H1 (cell line): ENCODE measurements around the gene UAP1. TPM values are rescaled to one million over a fixed set of nuclear protein-coding genes. Genes with fewer than 3 reads are reported as not detected.

Experiments used
- CTCF ChIA-PET: fragments of 300-600 bp; sonication (Branson Sonifier 250); formaldehyde crosslinking; loops from one replicate; lab custom pipeline; 2021; ENCODE audit not compliant: partially characterized antibody; lab: Charles Lee
- POLR2A ChIA-PET: fragments of 300-600 bp; sonication (Branson Sonifier 250); formaldehyde crosslinking; loops from one replicate; lab custom pipeline; 2021; ENCODE audit warnings: inconsistent platforms; ENCODE audit not compliant: partially characterized antibody; lab: Charles Lee
- DNase-seq, 2 experiments: peaks; one replicate each; pipeline versions ENCODE4 v3.0.0 to v3.0.0-alpha.2; 2010 to 2022; ENCODE audit warnings: low spot score in 2 of 2, low read depth in 1 of 2, mixed read lengths in 1 of 2
- FAIRE-seq: peaks from 2 replicates; lab custom pipeline; 2011; peaks lifted over from hg19 to GRCh38; lab: Jason Lieb, UNC
- H2AFZ ChIP-seq: 2 replicates; pipeline ENCODE4 v1.8.1; 2012; ENCODE audit warnings: low read length, inconsistent platforms
- H2AK5ac ChIP-seq: 2 replicates; pipeline ENCODE4 v1.6.1; 2013; ENCODE audit warnings: low read depth, low read length
- H2BK120ac ChIP-seq: replicated peaks from 2 replicates; pipeline ENCODE3; 2013; ENCODE audit warnings: low read depth, low read length, inconsistent platforms
- H2BK12ac ChIP-seq: 2 replicates; pipeline ENCODE4 v1.6.1; 2013; ENCODE audit warnings: low read depth, low read length
- H2BK15ac ChIP-seq: 2 replicates; pipeline ENCODE4 v1.6.1; 2013; ENCODE audit warnings: low read length
- H2BK20ac ChIP-seq: 2 replicates; pipeline ENCODE4 v1.6.1; 2013; ENCODE audit warnings: low read length
- H2BK5ac ChIP-seq: 2 replicates; pipeline ENCODE4 v1.6.1; 2013; ENCODE audit warnings: low read depth, low read length
- H3K14ac ChIP-seq: 2 replicates; pipeline ENCODE4 v1.6.1; 2013; ENCODE audit warnings: inconsistent platforms; ENCODE audit not compliant: insufficient read length
- H3K18ac ChIP-seq: 2 replicates; pipeline ENCODE4 v1.6.1; 2013; ENCODE audit warnings: low read length; ENCODE audit errors: extremely low read depth
- H3K23ac ChIP-seq: 2 replicates; pipeline ENCODE4 v1.6.1; 2013; ENCODE audit warnings: inconsistent platforms; ENCODE audit not compliant: insufficient read length
- H3K23me2 ChIP-seq: 2 replicates; pipeline ENCODE4 v1.6.1; 2013; ENCODE audit warnings: low read depth, low read length
- H3K27ac ChIP-seq: 2 replicates; pipeline ENCODE4 v1.6.1; 2011; ENCODE audit warnings: low read depth, low read length, inconsistent platforms
- H3K27me3 ChIP-seq, 4 experiments: replicated peaks in 1 of 4; 1 replicate in 1 of 4; 2 replicates in 3 of 4; pipeline versions ENCODE4 v1.6.1 to v1.8.1; 2011 to 2013; ENCODE audit warnings: low read length in 3 of 4, mild to moderate bottlenecking in 3 of 4, inconsistent platforms in 2 of 4, mixed read lengths in 2 of 4, moderate library complexity in 1 of 4; ENCODE audit not compliant: control insufficient read depth in 3 of 4, insufficient read depth in 3 of 4; ENCODE audit errors: extremely low read depth in 1 of 4
- H3K36me3 ChIP-seq, 4 experiments: 2 replicates each; pipeline versions ENCODE4 v1.6.1 to v1.8.1; 2011 to 2013; ENCODE audit warnings: mild to moderate bottlenecking in 4 of 4, low read length in 3 of 4, moderate library complexity in 2 of 4, control low read depth in 1 of 4, inconsistent platforms in 1 of 4; ENCODE audit not compliant: insufficient read depth in 4 of 4, control insufficient read depth in 2 of 4
- H3K4ac ChIP-seq: replicated peaks from 2 replicates; pipeline ENCODE3; 2013; ENCODE audit warnings: low read length, low read depth, mixed read lengths, inconsistent platforms; ENCODE audit not compliant: insufficient read length
- H3K4me1 ChIP-seq, 4 experiments: replicated peaks in 1 of 4; 1 replicate in 1 of 4; 2 replicates in 3 of 4; pipeline versions ENCODE4 v1.6.1 to v1.8.1; 2011 to 2013; ENCODE audit warnings: low read length in 3 of 4, inconsistent platforms in 2 of 4, mixed read lengths in 1 of 4; ENCODE audit not compliant: insufficient read depth in 4 of 4, control insufficient read depth in 3 of 4
- H3K4me2 ChIP-seq, 2 experiments: 2 replicates each; pipeline versions ENCODE4 v1.6.1 to v1.8.1; 2011 to 2013; ENCODE audit warnings: low read depth in 2 of 2, low read length in 2 of 2, control low read depth in 1 of 2, inconsistent platforms in 1 of 2, mild to moderate bottlenecking in 1 of 2; ENCODE audit not compliant: insufficient read depth in 1 of 2
- H3K4me3 ChIP-seq, 4 experiments: fragments of 200-600, 300-600 bp in 1 of 4; sonication (generic), shearing (Covaris generic), sonication (Bioruptor Twin) in 1 of 4; 2 replicates each; pipeline versions ENCODE4 v1.5.1 to v1.8.1; 2011 to 2016; ENCODE audit warnings: low read length in 4 of 4, low read depth in 3 of 4, control low read depth in 2 of 4, inconsistent platforms in 2 of 4, mild to moderate bottlenecking in 2 of 4, mixed read lengths in 1 of 4, moderate library complexity in 1 of 4; ENCODE audit not compliant: insufficient read depth in 2 of 4; ENCODE audit errors: extremely low read depth in 1 of 4
- H3K56ac ChIP-seq: replicated peaks from 2 replicates; pipeline ENCODE3; 2013; ENCODE audit warnings: low read depth, mild to moderate bottlenecking, mixed read lengths, low read length, inconsistent platforms; ENCODE audit not compliant: insufficient read length
- H3K79me1 ChIP-seq: 2 replicates; pipeline ENCODE4 v1.6.1; 2013; ENCODE audit warnings: low read depth, low read length, control low read depth
- H3K79me2 ChIP-seq, 2 experiments: 2 replicates each; pipeline versions ENCODE4 v1.6.1 to v1.8.1; 2012 to 2013; ENCODE audit warnings: low read length in 2 of 2, mild to moderate bottlenecking in 2 of 2, inconsistent platforms in 1 of 2; ENCODE audit not compliant: insufficient read depth in 2 of 2, control insufficient read depth in 1 of 2
- H3K9ac ChIP-seq, 4 experiments: replicated peaks in 1 of 4; 1 replicate in 1 of 4; 2 replicates in 3 of 4; pipeline versions ENCODE4 v1.6.1 to v1.8.1; 2011 to 2013; ENCODE audit warnings: low read depth in 3 of 4, low read length in 3 of 4, control low read depth in 2 of 4, mild to moderate bottlenecking in 2 of 4, moderate library complexity in 2 of 4, inconsistent platforms in 1 of 4; ENCODE audit errors: extremely low read depth in 1 of 4
- H3K9me3 ChIP-seq, 2 experiments: 2 replicates each; pipeline versions ENCODE4 v1.6.1 to v1.8.1; 2012 to 2013; ENCODE audit warnings: mild to moderate bottlenecking in 2 of 2, moderate library complexity in 2 of 2, control low read depth in 1 of 2, inconsistent platforms in 1 of 2, low read depth in 1 of 2, low read length in 1 of 2, mixed read lengths in 1 of 2; ENCODE audit not compliant: insufficient read depth in 2 of 2
- H4K20me1 ChIP-seq, 2 experiments: replicated peaks in 1 of 2; 2 replicates each; pipeline versions ENCODE3 to v1.8.1; 2011 to 2013; ENCODE audit warnings: inconsistent platforms in 2 of 2, low read length in 2 of 2, mild to moderate bottlenecking in 1 of 2; ENCODE audit not compliant: insufficient read depth in 2 of 2, control insufficient read depth in 1 of 2
- H4K5ac ChIP-seq: 2 replicates; pipeline ENCODE4 v1.6.1; 2013; ENCODE audit warnings: low read length, low read depth, mixed read lengths, inconsistent platforms; ENCODE audit not compliant: insufficient read length
- H4K8ac ChIP-seq: 2 replicates; pipeline ENCODE4 v1.8.0; 2013; ENCODE audit warnings: mild to moderate bottlenecking, moderate library complexity, low read length, inconsistent platforms; ENCODE audit not compliant: insufficient read depth; ENCODE audit errors: extremely low read depth
- H4K91ac ChIP-seq: replicated peaks from 2 replicates; pipeline ENCODE3; 2013; ENCODE audit warnings: low read length, mixed read lengths, inconsistent platforms; ENCODE audit not compliant: insufficient read length
- BACH1 ChIP-seq: IDR thresholded peaks from 2 replicates; pipeline ENCODE4 v1.6.1; 2012; ENCODE audit warnings: low read length, improper control_type of control experiment
- CBX5 ChIP-seq: fragments of 300-800, 300-1000 bp; sonication (generic); IDR thresholded peaks from 2 replicates; pipeline ENCODE4 v1.7.1; 2016; ENCODE audit warnings: antibody characterized with exemption, low read length, low read depth
- EP300 ChIP-seq, 2 experiments: IDR thresholded peaks; 1 replicate in 1 of 2; 2 replicates in 1 of 2; pipeline ENCODE4 v1.6.1; 2011 to 2012; ENCODE audit warnings: low read depth in 2 of 2, low read length in 2 of 2, mild to moderate bottlenecking in 2 of 2, borderline replicate concordance in 1 of 2, inconsistent platforms in 1 of 2, moderate library complexity in 1 of 2
- EZH2 ChIP-seq: fragments of 200-600 bp; sonication (generic); IDR thresholded peaks from 2 replicates; pipeline ENCODE4 v1.7.1; 2012; ENCODE audit warnings: low read depth, mild to moderate bottlenecking, moderate library complexity, low read length, inconsistent platforms; ENCODE audit not compliant: severe bottlenecking
- GABPA ChIP-seq: IDR thresholded peaks from 2 replicates; pipeline ENCODE4 v1.6.1; 2011; ENCODE audit warnings: mild to moderate bottlenecking, low read length, moderate library complexity, borderline replicate concordance; ENCODE audit not compliant: insufficient read depth
- JUND ChIP-seq: IDR thresholded peaks from 2 replicates; pipeline ENCODE4 v1.6.1; 2011; ENCODE audit warnings: mild to moderate bottlenecking, improper control_type of control experiment, low read length
- POLR2A ChIP-seq, 2 experiments: IDR thresholded peaks; 1 replicate in 1 of 2; 2 replicates in 1 of 2; pipeline ENCODE4 v1.6.1; 2011; ENCODE audit warnings: low read depth in 2 of 2, low read length in 2 of 2, mild to moderate bottlenecking in 2 of 2; ENCODE audit errors: control extremely low read depth in 1 of 2
- RFX5 ChIP-seq: IDR thresholded peaks from 2 replicates; pipeline ENCODE4 v1.6.1; 2011; ENCODE audit warnings: low read depth, low read length, improper control_type of control experiment, borderline replicate concordance
- SIN3A ChIP-seq, 2 experiments: IDR thresholded peaks in 1 of 2; conservative IDR thresholded peaks in 1 of 2; 2 replicates each; pipeline ENCODE4 v1.6.1; 2011 to 2012; ENCODE audit warnings: low read length in 2 of 2, improper control_type of control experiment in 1 of 2, low read depth in 1 of 2, mild to moderate bottlenecking in 1 of 2
- SIRT6 ChIP-seq: IDR thresholded peaks from one replicate; pipeline ENCODE4 v1.7.1; 2012; ENCODE audit warnings: low read length, inconsistent platforms
- SIX5 ChIP-seq: IDR thresholded peaks from 2 replicates; pipeline ENCODE4 v1.6.1; 2011; ENCODE audit warnings: mild to moderate bottlenecking, low read depth, low read length
- SP1 ChIP-seq: IDR thresholded peaks from 2 replicates; pipeline ENCODE4 v1.6.1; 2011; ENCODE audit warnings: low read depth, low read length
- SP4 ChIP-seq: IDR thresholded peaks from 2 replicates; pipeline ENCODE4 v1.6.1; 2012; ENCODE audit warnings: low read length, inconsistent platforms
- TAF1 ChIP-seq: IDR thresholded peaks from 2 replicates; pipeline ENCODE4 v1.6.1; 2011; ENCODE audit warnings: mild to moderate bottlenecking, low read depth, low read length
- YY1 ChIP-seq: IDR thresholded peaks from 2 replicates; pipeline ENCODE4 v1.6.1; 2011; ENCODE audit warnings: low read depth, mild to moderate bottlenecking, low read length
- WGBS, 2 experiments: shearing (Covaris generic) in 1 of 2; methylation state at CpG; one replicate each; pipeline versions ENCODE4 v1.1.6 to v1.1.7; 2013 to 2015; ENCODE audit warnings: low lambda C conversion rate in 2 of 2, mixed read lengths in 2 of 2, inconsistent platforms in 1 of 2, low coverage in 1 of 2, missing lambda C conversion rate in 1 of 2; ENCODE audit not compliant: insufficient replicate concordance in 2 of 2, insufficient coverage in 1 of 2, insufficient read length in 1 of 2; ENCODE audit errors: extremely low coverage in 1 of 2, missing lambda C conversion rate in 1 of 2; 5-methylcytosine and 5-hydroxymethylcytosine counted together
- polyA plus RNA-seq, 7 experiments: library from polyadenylated mRNA; depleted of rRNA in 3 of 7; stranded (reverse) in 5 of 7; unstranded in 2 of 7; fragments of >200 nt in 5 of 7; fragments of 200-250 nt in 2 of 7; gene quantifications; 1 replicate in 5 of 7; 2 replicates in 1 of 7; 4 replicates in 1 of 7; pipeline versions ENCODE4 v1.2.1 to v1.2.3, GENCODE V29; 2011 to 2013; ENCODE audit warnings: missing spikeins in 2 of 7, mixed read lengths in 2 of 7
- total RNA-seq: library from RNA; stranded (reverse); fragmentation: NEBNext Ultra II Directional; extraction: Animal tissue kit (Norgen Biotek cat#: 25700); gene quantifications from 2 replicates; pipeline ENCODE4 v1.2.1, GENCODE V29; 2021

Gene UAP1
- total and polyA plus RNA-seq, 2 of the 8 experiments (the other 6 are each of a cell fraction or from before 2014, with no cell fraction given), result 9.4 to 32.9 TPM

- no peak overlapping the region for H3K4me3 ChIP-seq
- no peak overlapping the region for H3K9ac ChIP-seq
- peaks cover 0 to 23% of the 10 kb centered on the region in 2 experiments; a peak in 2 of 4 replicates for H3K79me2 ChIP-seq
- no peak overlapping the region for H2AFZ ChIP-seq
- peaks cover 0 to 3% of the 10 kb centered on the region in 2 experiments for H4K20me1 ChIP-seq
- H3K27ac ChIP-seq, result no peak overlapping the region
- H3K27me3 ChIP-seq, result peaks cover 0 to 4% (median 0%) of the 10 kb centered on the region in 4 experiments; a peak in 1 of 7 replicates
- no peak overlapping the region for H2BK20ac ChIP-seq
- DNase-seq (no peak), FAIRE-seq (no peak)
- no peak overlapping the region for H4K5ac ChIP-seq
- 90% methylated on average over 1 of the region's 1 CpG; no CpG with 5 or more reads in 1 of the 2 experiments for WGBS, 2 experiments
- ChIA-PET POLR2A (interaction anchor here (0.8 to 1.6 kb wide), 2 partner anchors 11 to 43 kb away, joined by 3 read pairs; no protein-coding TSS in a partner anchor), CTCF (interaction anchor here (1.4 to 2.1 kb wide), 3 partner anchors 8 to 526 kb away, joined by 3 to 7 read pairs (median 5); no protein-coding TSS in a partner anchor)
- H2BK5ac ChIP-seq, result no peak overlapping the region
- no peaks in the 10 kb centered on the region for H3K9me3 ChIP-seq
- peaks cover 2% of the 10 kb centered on the region; the same call in 1 of the 2 replicates for H3K23me2 ChIP-seq
- no peak overlapping the region for H4K8ac ChIP-seq
- H3K4me2 ChIP-seq, result no peak overlapping the region
- 0 out of 7 replicates have a peak, but pooled peaks cover 0 to 1% (median 0%) of the 10 kb centered on the region in 4 experiments for H3K4me1 ChIP-seq
- H2BK12ac ChIP-seq, result no peak overlapping the region
- no peak overlapping the region for H3K23ac ChIP-seq
- H3K56ac ChIP-seq, result no peak overlapping the region
- H3K36me3 ChIP-seq, result no peaks in the 10 kb centered on the region
- no peak overlapping the region for H4K91ac ChIP-seq
- no peak overlapping the region for H3K4ac ChIP-seq
- no peaks in the 10 kb centered on the region; the same call in none of the 2 replicates for H3K79me1 ChIP-seq
- H2BK120ac ChIP-seq, result no peak overlapping the region
- H2AK5ac ChIP-seq, result no peak overlapping the region
- H3K18ac ChIP-seq, result no peak overlapping the region
- no peak overlapping the region for H3K14ac ChIP-seq
- no peak overlapping the region for H2BK15ac ChIP-seq
- no peak for TF ChIP-seq EP300 (IDR thresholded peaks at IDR 0.05; ENCODE audit: borderline replicate concordance in 1 of 2, low read depth in 2 of 2, low read length in 2 of 2)
- no peak for TF ChIP-seq SP4
- TF ChIP-seq EZH2, result no peak
- no peak for TF ChIP-seq JUND
- no peak for TF ChIP-seq SIRT6
- no peak for TF ChIP-seq CBX5
- TF ChIP-seq BACH1, result no peak
- no peak for TF ChIP-seq GABPA
- no peak for TF ChIP-seq POLR2A (IDR thresholded peaks at IDR 0.05; ENCODE audit: control extremely low read depth in 1 of 2, low read depth in 2 of 2, low read length in 2 of 2)
- no peak for TF ChIP-seq RFX5
- no peak for TF ChIP-seq SIN3A (conservative IDR thresholded peaks at IDR 0.05 in 1 of 2, IDR thresholded peaks at IDR 0.05 in 1 of 2; ENCODE audit: low read depth in 1 of 2, low read length in 2 of 2)
- no peak for TF ChIP-seq YY1
- no peak for TF ChIP-seq SIX5
- TF ChIP-seq TAF1, result no peak
- TF ChIP-seq SP1, result no peak
Observed at GRCh38 chr1:162566870-162567269, 5.3 kb downstream of the UAP1 start.
